ENCODE results near the gene MSRB3.
"Not testable (repeated sequence)": the region's sequence is repeated elsewhere in the genome, so short reads cannot be mapped to it uniquely, and the experiment has no call there.

Gene MSRB3

DNA sequence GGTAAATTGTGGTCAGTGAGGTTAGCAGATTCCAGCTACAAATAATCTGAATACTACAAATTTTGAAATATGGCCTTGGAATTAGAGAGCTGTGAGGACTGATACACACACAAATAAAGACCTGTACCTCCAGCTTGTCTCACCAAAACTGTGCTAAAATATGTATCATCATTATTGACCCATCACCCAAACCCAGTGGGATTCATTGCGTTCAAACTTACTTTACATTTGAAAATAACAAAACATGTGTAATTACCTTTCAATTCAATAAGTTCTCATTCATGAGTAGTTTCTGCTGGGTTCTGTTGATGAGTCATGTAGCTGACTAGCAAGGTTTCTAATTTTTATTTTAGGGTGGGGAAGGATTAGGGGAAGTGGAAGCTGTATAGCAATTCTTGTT, 170.9 kb downstream of the MSRB3 start:
- DNase-seq (ENCODE audit: low read depth in 2 of 3, low spot score in 1 of 3): no peak

DNA sequence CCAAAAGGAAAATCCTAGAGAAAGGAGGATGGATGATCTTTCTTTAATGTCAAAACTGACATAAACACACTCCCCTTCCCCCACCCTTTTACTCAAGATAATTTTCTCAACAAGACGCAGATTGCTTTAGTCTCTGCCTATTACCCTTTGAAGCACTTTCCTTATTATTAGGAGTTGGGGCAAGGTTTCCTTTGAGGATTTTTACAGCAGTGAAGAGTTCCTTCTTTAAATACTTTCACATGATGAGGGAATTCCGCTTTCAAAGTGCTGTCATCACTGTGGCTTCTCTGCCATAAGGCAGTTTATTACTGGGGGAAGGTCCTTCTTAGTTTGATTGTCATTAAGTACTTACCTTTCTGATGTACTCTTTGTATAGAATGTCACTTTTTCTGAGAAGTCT, 172.1 kb downstream of the MSRB3 start:
- no peak for DNase-seq (ENCODE audit: low read depth in 2 of 3, low spot score in 1 of 3)

DNA sequence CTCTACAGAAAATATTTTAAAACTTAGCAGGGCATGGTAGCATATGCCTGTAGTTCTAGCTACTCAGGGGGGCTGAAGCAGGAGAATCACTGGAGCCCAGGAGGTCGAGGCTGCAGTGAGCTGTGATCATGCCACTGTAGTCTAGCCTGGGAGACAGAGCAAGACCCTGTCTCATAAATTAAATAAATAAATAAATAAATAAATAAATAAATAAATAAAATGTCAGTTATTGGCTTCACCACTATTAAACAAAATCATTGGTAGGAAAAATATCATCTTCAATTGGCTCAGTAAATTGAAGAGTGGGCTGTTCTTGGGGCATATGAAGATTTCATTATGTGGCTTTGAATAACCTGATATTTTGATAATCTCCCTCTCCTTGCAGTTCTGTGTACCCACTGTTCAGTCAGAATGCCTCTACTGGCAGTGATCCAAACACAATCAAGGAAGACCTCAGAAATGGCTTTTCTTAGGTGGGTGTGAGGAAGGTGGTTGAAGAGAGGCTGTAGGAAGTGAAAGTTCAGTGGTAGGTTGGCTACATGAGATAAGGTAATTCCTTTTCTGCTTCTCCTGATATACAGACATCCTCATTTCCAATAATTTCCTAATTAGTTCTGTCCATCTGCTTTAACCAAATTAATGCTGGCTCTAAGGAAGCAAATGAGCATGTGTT, 175.8 kb downstream of the MSRB3 start:
- DNase-seq (ENCODE audit: low read depth in 2 of 3, low spot score in 1 of 3): no peak

DNA sequence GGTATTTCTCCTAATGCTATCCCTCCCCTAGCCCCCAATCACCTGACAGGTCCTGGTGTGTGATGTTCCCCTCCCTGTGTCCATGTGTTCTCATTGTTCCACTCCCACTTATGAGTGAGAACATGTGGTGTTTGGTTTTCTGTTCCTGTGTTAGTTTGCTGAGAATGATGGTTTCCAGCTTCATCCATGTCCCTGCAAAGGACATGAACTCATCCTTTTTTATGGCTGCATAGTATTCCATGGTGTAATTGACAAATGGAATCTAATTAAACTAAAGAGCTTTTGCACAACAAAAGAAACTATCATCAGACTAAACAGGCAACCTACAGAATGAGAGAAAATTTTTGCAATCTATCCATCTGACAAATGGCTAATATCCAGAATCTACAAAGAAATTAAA, 178.9 kb downstream of the MSRB3 start:
- DNase-seq (ENCODE audit: low read depth in 2 of 3, low spot score in 1 of 3): not testable (repeated sequence)

DNA sequence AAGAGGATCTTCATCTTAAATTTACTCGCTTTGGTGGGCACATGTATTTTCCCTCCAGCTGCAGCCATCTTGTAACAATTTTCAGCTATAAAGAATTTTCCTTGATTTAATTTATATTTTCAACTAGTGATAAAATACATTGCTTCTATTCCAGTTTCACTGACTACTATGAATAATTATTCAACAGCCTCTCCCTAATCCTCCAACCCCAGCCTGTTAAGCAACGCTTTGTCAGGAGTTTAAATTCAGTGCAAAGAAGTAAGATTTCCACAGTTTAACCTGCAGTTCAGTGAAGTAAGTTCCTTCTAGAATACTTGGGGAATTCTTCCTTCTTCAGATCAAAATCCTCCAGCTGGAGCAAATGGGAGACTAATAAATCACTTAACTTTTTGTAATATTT, 180.2 kb downstream of the MSRB3 start:
- no peak for DNase-seq (ENCODE audit: low read depth in 2 of 3, low spot score in 1 of 3)

DNA sequence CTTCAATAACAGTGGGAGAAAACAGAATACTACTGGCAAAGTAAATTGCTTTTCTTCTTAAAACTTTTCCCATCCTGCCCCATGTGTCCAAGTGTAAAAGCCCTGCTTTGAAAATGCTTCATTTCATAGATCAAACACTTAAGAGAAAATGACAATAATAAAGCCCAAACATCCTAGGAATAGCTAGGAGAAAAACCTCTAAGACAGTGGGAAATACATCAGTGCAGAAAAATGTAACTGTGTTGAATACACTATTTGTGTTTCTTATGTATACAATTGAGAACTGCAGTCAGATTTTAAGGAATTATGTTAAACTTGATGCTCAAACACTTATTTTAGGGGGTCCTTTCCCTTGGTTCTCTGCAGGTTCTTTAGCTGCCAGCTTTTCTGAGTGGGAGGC, 181.1 kb downstream of the MSRB3 start:
- no peak for DNase-seq (ENCODE audit: low read depth in 2 of 3, low spot score in 1 of 3)

DNA sequence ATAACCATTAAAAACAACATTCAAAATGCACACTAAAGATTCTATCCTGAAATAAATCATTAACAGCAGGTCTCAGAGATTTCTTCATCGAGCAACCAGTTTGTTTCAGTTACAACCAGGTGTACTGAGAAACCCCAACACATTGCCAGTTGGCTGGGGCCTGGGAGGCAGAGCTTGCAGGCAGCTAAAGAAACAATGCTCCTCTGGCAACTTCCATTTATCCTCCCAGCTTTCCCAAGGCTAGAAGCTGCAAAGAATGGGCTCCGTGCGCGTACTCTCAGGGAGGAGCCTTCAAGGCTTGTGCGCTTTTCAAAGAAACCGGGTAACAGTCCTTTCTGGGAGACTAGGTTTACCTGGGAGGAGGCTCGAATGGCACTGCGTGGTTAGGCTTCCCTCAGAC, 181.6 kb downstream of the MSRB3 start:
- DNase-seq (ENCODE audit: low read depth in 2 of 3, low spot score in 1 of 3): no peak

DNA sequence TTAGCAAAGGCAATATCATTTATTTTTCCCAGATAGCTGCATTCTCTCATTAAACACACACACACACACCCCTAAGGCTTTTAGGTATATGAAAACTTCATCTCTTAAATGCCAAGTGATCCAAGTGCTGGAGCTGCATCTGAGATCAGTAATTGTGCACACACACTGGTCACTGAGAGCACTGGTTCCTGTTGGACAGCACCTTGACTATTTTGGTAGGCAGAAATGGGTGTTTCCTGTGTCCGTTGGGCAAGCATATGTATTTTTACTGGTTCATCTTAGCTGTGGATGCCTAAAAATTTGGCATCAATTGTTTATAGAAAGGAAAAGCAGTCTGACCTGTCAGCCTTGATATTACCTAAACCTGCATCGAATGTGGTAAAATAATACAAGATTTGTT, 182.5 kb downstream of the MSRB3 start:
- DNase-seq (ENCODE audit: low read depth in 2 of 3, low spot score in 1 of 3): no peak

DNA sequence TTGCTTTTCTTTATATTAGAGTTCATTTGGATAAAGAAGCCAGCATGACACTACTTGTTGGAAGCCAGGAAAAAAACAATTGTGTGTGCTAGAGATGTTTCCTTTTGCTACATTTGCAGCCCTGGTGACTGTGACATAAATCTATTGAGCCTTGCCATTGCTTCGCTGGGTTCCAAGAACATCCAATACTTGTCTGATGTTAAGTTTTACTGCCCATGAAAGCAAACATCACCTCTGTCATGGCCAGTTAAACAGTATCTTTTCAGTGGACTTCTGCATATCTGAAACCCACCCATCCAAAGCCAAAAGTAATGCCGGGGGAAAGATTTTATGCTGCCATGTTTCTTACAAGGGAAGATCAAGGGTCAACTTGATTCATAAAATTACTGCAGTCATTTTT, 184.0 kb downstream of the MSRB3 start:
- DNase-seq (ENCODE audit: low read depth in 2 of 3, low spot score in 1 of 3): no peak

DNA sequence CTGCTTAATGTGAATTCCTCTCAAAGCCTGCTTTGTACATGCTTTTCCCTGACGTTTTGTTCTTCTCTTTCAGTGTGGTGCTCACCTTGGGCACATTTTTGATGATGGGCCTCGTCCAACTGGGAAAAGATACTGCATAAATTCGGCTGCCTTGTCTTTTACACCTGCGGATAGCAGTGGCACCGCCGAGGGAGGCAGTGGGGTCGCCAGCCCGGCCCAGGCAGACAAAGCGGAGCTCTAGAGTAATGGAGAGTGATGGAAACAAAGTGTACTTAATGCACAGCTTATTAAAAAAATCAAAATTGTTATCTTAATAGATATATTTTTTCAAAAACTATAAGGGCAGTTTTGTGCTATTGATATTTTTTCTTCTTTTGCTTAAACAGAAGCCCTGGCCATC, 184.6 kb downstream of the MSRB3 start:
- no peak for DNase-seq (ENCODE audit: low read depth in 2 of 3, low spot score in 1 of 3)

DNA sequence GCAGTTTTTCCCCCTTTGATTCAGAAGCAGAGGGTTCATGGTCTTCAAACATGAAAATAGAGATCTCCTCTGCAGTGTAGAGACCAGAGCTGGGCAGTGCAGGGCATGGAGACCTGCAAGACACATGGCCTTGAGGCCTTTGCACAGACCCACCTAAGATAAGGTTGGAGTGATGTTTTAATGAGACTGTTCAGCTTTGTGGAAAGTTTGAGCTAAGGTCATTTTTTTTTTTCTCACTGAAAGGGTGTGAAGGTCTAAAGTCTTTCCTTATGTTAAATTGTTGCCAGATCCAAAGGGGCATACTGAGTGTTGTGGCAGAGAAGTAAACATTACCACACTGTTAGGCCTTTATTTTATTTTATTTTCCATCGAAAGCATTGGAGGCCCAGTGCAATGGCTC, 185.1 kb downstream of the MSRB3 start:
- no peak for DNase-seq (ENCODE audit: low read depth in 2 of 3, low spot score in 1 of 3)

DNA sequence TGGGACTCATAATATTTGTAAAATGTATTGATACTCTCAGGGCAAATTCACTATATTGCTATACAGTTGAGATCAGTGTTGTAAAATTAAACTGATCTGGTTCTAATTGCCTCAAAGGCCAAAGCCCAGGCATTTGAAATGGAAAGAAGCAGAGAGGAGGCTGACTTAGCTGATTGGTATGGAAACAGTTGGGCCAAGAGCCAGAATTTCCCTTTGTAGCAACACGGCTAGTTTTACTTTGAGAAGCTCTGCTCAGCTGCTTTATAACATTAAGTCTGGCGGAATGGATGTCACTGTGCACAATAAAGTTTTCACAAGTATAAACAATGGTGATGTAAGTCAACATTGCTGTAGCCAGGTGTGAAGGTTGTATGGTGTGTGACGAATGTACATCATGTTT, 186.4 kb downstream of the MSRB3 start:
- DNase-seq (ENCODE audit: low read depth in 2 of 3, low spot score in 1 of 3): no peak

DNA sequence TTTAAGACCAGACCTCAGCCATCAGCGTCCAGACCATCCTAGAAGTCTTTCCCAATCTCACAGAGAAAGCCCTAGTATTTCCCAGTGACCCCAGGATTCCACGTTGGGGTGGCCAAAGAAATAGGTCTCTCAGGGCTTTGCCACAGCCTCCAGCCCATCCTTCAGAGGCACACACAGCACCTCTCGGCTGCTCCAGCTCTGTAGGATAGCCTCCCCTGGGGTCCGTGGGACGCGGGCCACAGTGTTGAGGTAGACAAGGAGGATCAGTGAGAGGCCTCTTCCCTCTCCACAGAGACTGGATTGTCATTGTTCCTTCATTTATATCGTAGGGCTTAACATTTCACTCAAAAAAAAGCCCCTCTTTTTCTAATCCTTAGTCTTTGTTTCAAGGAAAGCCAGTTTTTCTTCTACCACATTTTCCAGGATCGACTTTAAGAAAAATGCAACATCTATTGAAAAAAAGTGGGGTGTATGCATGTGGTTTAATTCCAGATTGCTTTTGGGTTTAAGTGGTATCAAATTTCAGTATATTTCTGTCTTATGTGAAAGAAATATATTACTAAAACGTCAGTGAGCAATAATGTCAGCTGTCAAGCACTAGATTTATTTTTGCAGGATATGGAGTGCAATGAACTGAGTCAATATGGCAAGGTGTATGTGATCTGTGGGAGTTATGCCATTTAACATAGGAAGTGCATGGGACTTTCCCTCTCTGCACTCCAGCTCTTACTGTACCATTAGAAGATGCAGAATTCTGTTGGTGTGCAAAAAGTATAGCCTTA, 187.5 kb downstream of the MSRB3 start:
- DNase-seq (ENCODE audit: low read depth in 2 of 3, low spot score in 1 of 3): no peak

DNA sequence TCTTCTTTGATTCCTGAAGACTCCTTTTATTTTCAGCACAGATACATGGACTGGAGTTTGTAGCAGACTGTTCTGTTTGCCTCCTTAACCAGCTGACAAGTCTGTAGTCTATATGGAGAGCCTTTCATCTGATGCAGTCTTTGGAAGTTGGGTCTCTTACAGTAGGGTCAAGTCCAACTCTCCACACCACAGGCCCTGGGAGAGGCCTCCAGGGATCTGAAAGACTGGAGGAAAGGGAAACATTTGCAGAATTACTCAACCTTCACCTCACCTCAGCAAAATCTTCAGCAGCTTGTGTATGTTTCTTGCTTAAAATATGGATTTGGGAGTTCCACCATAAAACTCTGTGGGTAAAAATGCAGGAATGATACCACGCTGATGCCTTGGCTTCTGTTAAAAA, 188.4 kb downstream of the MSRB3 start:
- no peak for DNase-seq (ENCODE audit: low read depth in 2 of 3, low spot score in 1 of 3)

DNA sequence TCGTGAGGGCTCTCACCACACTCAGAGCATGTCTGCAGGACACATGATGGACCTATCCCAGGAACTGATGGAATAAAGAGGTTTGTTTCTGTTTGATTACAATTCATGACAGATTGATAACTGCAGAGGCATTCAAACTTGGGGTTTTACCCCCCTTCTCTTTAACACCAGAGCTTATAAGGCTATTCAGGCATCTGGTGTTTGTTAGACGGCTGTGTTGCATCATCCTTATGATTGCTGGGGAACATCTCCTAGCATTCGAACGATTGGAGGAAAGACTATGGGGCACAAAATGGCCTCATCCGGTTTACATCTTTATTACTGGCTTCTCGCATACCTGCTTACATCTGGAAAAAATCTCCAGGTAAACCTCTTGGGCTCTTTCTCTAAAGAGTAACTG, 191.8 kb downstream of the MSRB3 start:
- no peak for DNase-seq (ENCODE audit: low read depth in 2 of 3, low spot score in 1 of 3)

DNA sequence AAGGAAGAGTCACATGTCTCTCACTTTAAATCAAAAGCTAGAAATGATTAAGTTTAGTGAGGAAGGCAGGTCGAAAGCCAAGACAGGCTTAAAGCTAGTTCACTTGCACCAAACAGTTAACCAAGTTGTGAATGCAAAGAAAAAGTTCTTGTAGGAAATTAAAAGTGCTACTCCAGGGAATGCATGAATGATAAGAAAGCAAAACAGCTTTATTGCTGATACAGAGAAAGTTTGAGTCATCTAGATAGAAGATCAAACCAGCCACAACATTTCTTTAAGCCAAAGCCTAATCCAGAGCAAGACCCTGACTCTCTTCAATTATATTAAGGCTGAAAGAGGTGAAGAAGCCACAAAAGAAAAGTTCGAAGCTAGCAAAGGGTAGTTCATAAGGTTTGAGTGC, 193.6 kb downstream of the MSRB3 start:
- no peak for DNase-seq (ENCODE audit: low read depth in 2 of 3, low spot score in 1 of 3)

DNA sequence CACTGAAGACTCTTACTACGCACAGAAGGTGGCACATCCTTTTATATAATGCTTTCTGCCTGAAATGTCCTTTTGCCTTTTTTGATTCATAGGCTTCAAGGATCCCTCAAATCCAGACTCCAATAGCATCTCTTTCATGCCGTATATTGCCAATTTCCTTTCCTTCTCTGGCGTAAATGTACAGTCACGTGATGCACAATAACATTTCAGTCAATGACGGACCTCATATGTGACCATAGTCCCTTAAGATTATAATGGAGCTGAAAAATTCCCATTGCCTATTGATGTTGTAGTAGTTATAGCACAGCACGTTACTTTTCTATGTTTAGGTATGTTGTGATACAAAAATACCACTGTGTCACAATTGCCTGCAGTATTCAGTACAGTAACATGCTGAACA, 196.3 kb downstream of the MSRB3 start:
- DNase-seq (ENCODE audit: low read depth in 2 of 3, low spot score in 1 of 3): no peak

DNA sequence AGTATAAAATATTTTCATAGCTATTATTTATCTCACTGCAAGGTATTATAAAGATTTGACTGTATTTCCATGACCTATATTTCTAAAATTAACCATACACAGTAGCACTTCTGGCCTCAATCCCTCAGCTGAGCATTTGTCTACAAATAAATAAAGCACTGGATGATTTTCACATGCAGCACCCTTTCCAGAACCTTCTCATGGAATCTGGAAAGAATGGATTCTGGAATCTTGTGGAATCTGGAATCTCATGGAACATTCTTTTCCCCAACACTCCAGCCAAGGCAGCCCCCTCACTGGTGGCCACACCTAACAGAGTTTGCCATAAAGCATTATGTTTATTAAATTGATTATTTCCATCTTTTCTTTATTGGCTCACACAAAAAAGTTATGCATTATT, 199.2 kb downstream of the MSRB3 start:
- no peak for DNase-seq (ENCODE audit: low read depth in 2 of 3, low spot score in 1 of 3)

DNA sequence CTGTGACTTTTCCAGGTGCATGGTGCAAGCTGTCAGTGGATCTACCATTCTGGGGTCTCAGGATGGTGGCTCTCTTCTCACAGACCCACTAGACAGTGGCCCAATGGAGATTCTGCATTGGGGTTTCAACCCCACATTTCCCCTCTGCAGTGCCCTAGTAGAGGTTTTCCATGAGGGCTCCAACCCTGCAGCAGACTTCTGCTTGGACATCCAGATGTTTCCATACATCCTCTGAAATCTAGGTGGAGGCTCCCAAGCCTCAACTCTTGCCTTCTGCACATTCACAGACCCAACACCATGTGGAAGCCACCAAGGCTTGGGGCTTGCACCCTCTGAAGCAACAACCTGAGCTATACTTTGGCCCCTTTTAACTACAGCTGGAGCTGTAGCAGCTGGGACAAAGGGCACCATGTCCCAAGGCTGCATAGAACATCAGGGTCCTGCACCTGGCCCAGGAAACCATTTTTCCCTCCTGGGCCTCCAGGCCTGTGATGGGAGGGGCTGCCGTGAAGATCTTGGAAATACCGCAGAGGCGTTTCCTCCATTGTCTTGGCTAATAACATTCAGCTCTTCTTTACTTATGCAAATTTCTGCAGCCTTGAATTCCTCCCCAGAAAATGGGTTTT, 205.5 kb downstream of the MSRB3 start:
- DNase-seq (ENCODE audit: low read depth in 2 of 3, low spot score in 1 of 3): not testable (repeated sequence)

DNA sequence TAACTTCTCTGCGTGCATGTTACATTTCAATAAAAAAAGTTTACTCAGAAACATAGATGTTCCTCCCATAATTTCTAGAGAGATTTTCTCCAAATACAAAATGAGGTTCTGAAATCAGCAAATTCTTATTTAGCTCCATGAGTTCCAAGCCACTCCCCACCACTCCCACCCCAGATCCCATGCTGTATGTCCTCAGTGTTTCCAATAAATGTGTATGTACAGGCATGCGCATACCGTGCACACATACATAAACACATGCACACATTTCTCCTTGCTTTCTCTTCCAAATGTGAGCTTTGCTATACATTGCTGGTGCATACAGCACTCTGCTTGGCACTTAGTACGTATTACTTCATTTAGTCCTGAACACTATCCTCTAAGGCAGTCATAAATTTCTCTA, 209.7 kb downstream of the MSRB3 start:
- no peak for DNase-seq (ENCODE audit: low read depth in 2 of 3, low spot score in 1 of 3)

DNA sequence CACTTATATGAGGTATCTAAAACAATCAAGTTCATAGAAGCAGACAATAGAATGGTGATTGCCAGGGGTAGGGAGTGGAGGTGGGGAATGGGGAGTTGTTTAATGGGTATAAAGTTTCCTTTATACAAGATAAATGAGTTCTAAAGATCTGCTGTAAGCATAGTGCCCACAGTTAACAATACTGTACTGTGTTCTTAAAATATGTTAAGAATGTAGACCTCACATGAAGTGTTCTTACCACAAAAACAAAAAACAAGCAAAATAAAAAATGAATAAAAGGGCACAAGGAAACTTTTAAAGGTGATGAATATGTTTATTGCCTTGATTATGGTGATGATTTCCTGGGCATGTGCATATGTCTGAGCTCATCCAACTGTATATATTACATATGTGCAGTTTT, 211.8 kb downstream of the MSRB3 start:
- no peak for DNase-seq (ENCODE audit: low read depth in 2 of 3, low spot score in 1 of 3)
